ENCODE measurements around the gene MPP1. TPM values are rescaled to one million over a fixed set of nuclear protein-coding genes. Genes with fewer than 3 reads are reported as not detected.
A peak's percentile ranks its signal among the peaks of the same experiment; 100 is the strongest.

Gene MPP1
- total RNA-seq, 1 experiment from 2014 or later = 1.3 TPM

- CTCF ChIA-PET = no interaction called here
- no peaks in the 10 kb centered on the region for H3K9me3 Mint-ChIP-seq (ENCODE audit: low read depth, unreplicated experiment)
- intact Hi-C loops (cut with micrococcal nuclease; ENCODE audit: unreplicated experiment) = no loop called here
- H3K36me3 Mint-ChIP-seq (ENCODE audit: insufficient read depth, unreplicated experiment) = no peaks in the 10 kb centered on the region
- H3K27ac Mint-ChIP-seq (ENCODE audit: unreplicated experiment) = no peak overlapping the region
- peaks cover 9% of the 10 kb centered on the region for H3K4me1 Mint-ChIP-seq (ENCODE audit: low read depth, unreplicated experiment)
- no peak overlapping the region for H3K4me3 Mint-ChIP-seq (ENCODE audit: low read depth, unreplicated experiment)
- H3K27me3 Mint-ChIP-seq (ENCODE audit: unreplicated experiment) = peaks cover 67% of the 10 kb centered on the region
- no TSS peak for BruUV-seq (replicated peaks)
- no peak for TF ChIP-seq CTCF (IDR thresholded peaks at IDR 0.05; ENCODE audit: unreplicated experiment)
- peak; percentile 15 for DNase-seq
These were observed 67.1 kb downstream of the MPP1 start for GRCh38 chrX:154738011-154738738.

GRCh38 chrX:154737136-154737535, 68.1 kb downstream of the MPP1 start:
- no peaks in the 10 kb centered on the region for H3K36me3 Mint-ChIP-seq (ENCODE audit: insufficient read depth, unreplicated experiment)
- no peak overlapping the region for H3K4me3 Mint-ChIP-seq (ENCODE audit: low read depth, unreplicated experiment)
- CTCF ChIA-PET = no interaction called here
- TF ChIP-seq CTCF (IDR thresholded peaks at IDR 0.05; ENCODE audit: unreplicated experiment) = no peak
- BruUV-seq (replicated peaks) = no TSS peak
- H3K4me1 Mint-ChIP-seq (ENCODE audit: low read depth, unreplicated experiment) = peaks cover 20% of the 10 kb centered on the region
- H3K27ac Mint-ChIP-seq (ENCODE audit: unreplicated experiment) = no peak overlapping the region
- intact Hi-C loops (cut with micrococcal nuclease; ENCODE audit: unreplicated experiment) = no loop called here
- DNase-seq = no peak
- H3K9me3 Mint-ChIP-seq (ENCODE audit: low read depth, unreplicated experiment) = no peaks in the 10 kb centered on the region
- peaks cover 59% of the 10 kb centered on the region for H3K27me3 Mint-ChIP-seq (ENCODE audit: unreplicated experiment)

GRCh38 chrX:154735695-154736393, 69.4 kb downstream of the MPP1 start:
- Mint-ChIP-seq H3K27ac (ENCODE audit: unreplicated experiment) (no peak overlapping the region), H3K4me1 (ENCODE audit: low read depth, unreplicated experiment) (peaks cover 26% of the 10 kb centered on the region), H3K27me3 (ENCODE audit: unreplicated experiment) (peaks cover 59% of the 10 kb centered on the region), H3K36me3 (ENCODE audit: insufficient read depth, unreplicated experiment) (no peaks in the 10 kb centered on the region), H3K4me3 (ENCODE audit: low read depth, unreplicated experiment) (no peak overlapping the region), H3K9me3 (ENCODE audit: low read depth, unreplicated experiment) (no peaks in the 10 kb centered on the region)
- intact Hi-C loops (cut with micrococcal nuclease; ENCODE audit: unreplicated experiment) = no loop called here
- CTCF ChIA-PET = no interaction called here
- BruUV-seq (replicated peaks) = no TSS peak
- TF ChIP-seq CTCF (IDR thresholded peaks at IDR 0.05; ENCODE audit: unreplicated experiment) = no peak
- no peak for DNase-seq

GRCh38 chrX:154734061-154734781, 71.1 kb downstream of the MPP1 start:
- no TSS peak for BruUV-seq (replicated peaks)
- no peak overlapping the region for H3K27ac Mint-ChIP-seq (ENCODE audit: unreplicated experiment)
- no peak overlapping the region for H3K4me3 Mint-ChIP-seq (ENCODE audit: low read depth, unreplicated experiment)
- no peaks in the 10 kb centered on the region for H3K9me3 Mint-ChIP-seq (ENCODE audit: low read depth, unreplicated experiment)
- DNase-seq = no peak
- H3K27me3 Mint-ChIP-seq (ENCODE audit: unreplicated experiment) = peaks cover 48% of the 10 kb centered on the region
- TF ChIP-seq CTCF (IDR thresholded peaks at IDR 0.05; ENCODE audit: unreplicated experiment) = no peak
- CTCF ChIA-PET = interaction anchor here (0.7 to 3.3 kb wide), 2 partner anchors 15 to 16 kb away, joined by 3 to 11 read pairs; no protein-coding TSS in a partner anchor
- peaks cover 26% of the 10 kb centered on the region for H3K4me1 Mint-ChIP-seq (ENCODE audit: low read depth, unreplicated experiment)
- H3K36me3 Mint-ChIP-seq (ENCODE audit: insufficient read depth, unreplicated experiment) = no peaks in the 10 kb centered on the region
- intact Hi-C loops (cut with micrococcal nuclease; ENCODE audit: unreplicated experiment) = no loop called here
